Left ventricle myocardium inferior (tissue), 1 donor: Measurements from ENCODE around the gene GRIN2A. TPM values are rescaled to one million over a fixed set of nuclear protein-coding genes. Genes with fewer than 3 reads are reported as not detected.

Experiments
- DNase-seq: peaks from one replicate; pipeline ENCODE4 v3.0.0-alpha.2; 2020
- H3K27ac ChIP-seq: fragments of 200-600 bp; replicated peaks from 2 replicates; pipeline ENCODE4 v1.8.0; 2021
- H3K27me3 ChIP-seq: fragments of 200-600 bp; 2 replicates; pipeline ENCODE4 v1.8.0; 2021; ENCODE audit warnings: low read depth
- H3K36me3 ChIP-seq: fragments of 200-600 bp; 2 replicates; pipeline ENCODE4 v1.8.0; 2021
- H3K4me1 ChIP-seq: fragments of 200-600 bp; 2 replicates; pipeline ENCODE4 v1.8.0; 2021
- H3K4me3 ChIP-seq: fragments of 200-600 bp; 2 replicates; pipeline ENCODE4 v1.8.0; 2021; ENCODE audit warnings: mild to moderate bottlenecking, moderate library complexity
- H3K9me3 ChIP-seq: fragments of 200-600 bp; replicated peaks from 2 replicates; pipeline ENCODE4 v1.8.0; 2021
- intact Hi-C: fragments of 100-400 bp; cut with micrococcal nuclease; formaldehyde crosslinking; loops from one replicate; pipeline ENCODE4 v1.11.0; 2022
- total RNA-seq: library from RNA; stranded (reverse); fragmentation: NEBNext Ultra II Directional; extraction: Animal tissue kit (Norgen Biotek cat#: 25700); gene quantifications from one replicate; pipeline ENCODE4 v1.2.1, GENCODE V29; 2021
- TF ChIP-seq, protein P1 (sequence below): fragments of 200-600 bp; IDR thresholded peaks from 2 replicates; pipeline ENCODE4 v1.8.0; 2021; ENCODE audit warnings: antibody characterized with exemption, mild to moderate bottlenecking, borderline replicate concordance
- donor health status: DM: no; HTN: yes; CAD: no; lungs with severe emphysema.

GRIN2A gene
- total RNA-seq, 1 donor from 2014 or later, result 2.4 TPM

- no peaks in the 10 kb centered on the region for H3K4me1 ChIP-seq
- no peak overlapping the region for H3K4me3 ChIP-seq
- no peak overlapping the region for H3K27ac ChIP-seq
- no peaks in the 10 kb centered on the region for H3K36me3 ChIP-seq
- peaks cover 5% of the 10 kb centered on the region for H3K27me3 ChIP-seq
- no peak for DNase-seq
- TF ChIP-seq, protein P1, sequence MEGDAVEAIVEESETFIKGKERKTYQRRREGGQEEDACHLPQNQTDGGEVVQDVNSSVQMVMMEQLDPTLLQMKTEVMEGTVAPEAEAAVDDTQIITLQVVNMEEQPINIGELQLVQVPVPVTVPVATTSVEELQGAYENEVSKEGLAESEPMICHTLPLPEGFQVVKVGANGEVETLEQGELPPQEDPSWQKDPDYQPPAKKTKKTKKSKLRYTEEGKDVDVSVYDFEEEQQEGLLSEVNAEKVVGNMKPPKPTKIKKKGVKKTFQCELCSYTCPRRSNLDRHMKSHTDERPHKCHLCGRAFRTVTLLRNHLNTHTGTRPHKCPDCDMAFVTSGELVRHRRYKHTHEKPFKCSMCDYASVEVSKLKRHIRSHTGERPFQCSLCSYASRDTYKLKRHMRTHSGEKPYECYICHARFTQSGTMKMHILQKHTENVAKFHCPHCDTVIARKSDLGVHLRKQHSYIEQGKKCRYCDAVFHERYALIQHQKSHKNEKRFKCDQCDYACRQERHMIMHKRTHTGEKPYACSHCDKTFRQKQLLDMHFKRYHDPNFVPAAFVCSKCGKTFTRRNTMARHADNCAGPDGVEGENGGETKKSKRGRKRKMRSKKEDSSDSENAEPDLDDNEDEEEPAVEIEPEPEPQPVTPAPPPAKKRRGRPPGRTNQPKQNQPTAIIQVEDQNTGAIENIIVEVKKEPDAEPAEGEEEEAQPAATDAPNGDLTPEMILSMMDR, result no peak
- intact Hi-C loops, result no loop called here
- H3K9me3 ChIP-seq, result no peaks in the 10 kb centered on the region
Observed at GRCh38 chr16:9723136-9723535, 459.1 kb downstream of the GRIN2A start.

DNA sequence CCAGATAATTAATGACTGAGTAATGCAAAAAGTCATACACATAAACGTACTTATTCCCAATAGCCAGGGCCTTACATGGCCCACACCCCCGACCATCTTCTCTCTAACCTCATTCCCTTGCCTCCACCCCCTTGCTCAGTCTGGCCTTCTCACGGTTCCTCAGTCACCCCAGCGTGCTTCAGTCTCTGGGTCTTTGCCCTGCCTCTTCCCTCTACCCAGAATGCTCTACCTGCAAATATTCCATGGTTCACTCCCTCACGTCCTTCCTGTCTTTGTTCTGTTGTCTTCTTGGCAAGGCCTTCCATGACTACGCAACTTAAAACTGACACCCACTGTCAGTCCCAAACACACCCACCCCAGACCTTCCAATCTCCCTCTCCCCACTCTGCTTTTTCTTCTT lies 468.3 kb downstream of the GRIN2A start:
- no peak overlapping the region for H3K27ac ChIP-seq
- no peak overlapping the region for H3K4me3 ChIP-seq
- no peaks in the 10 kb centered on the region for H3K36me3 ChIP-seq
- H3K9me3 ChIP-seq, result no peaks in the 10 kb centered on the region
- no peaks in the 10 kb centered on the region for H3K4me1 ChIP-seq
- peaks cover under 1% of the 10 kb centered on the region for H3K27me3 ChIP-seq
- intact Hi-C loops, result no loop called here
- TF ChIP-seq, protein P1, result no peak
- DNase-seq, result no peak

- Histone ChIP-seq H3K36me3 (no peaks in the 10 kb centered on the region), H3K4me1 (no peaks in the 10 kb centered on the region), H3K27ac (no peak overlapping the region), H3K9me3 (no peaks in the 10 kb centered on the region), H3K4me3 (no peak overlapping the region), H3K27me3 (peaks cover 8% of the 10 kb centered on the region)
- intact Hi-C loops, result no loop called here
- TF ChIP-seq, protein P1, result no peak
- no peak for DNase-seq
Observed at GRCh38 chr16:9713156-9713555, 469.1 kb downstream of the GRIN2A start.

- Histone ChIP-seq H3K27me3 (peaks cover 8% of the 10 kb centered on the region), H3K27ac (no peak overlapping the region), H3K4me3 (no peak overlapping the region), H3K36me3 (no peaks in the 10 kb centered on the region), H3K4me1 (no peaks in the 10 kb centered on the region), H3K9me3 (no peaks in the 10 kb centered on the region)
- intact Hi-C loops, result no loop called here
- no peak for DNase-seq
- TF ChIP-seq, protein P1, result no peak
Observed at GRCh38 chr16:9708972-9709620, 473.1 kb downstream of the GRIN2A start.

DNA sequence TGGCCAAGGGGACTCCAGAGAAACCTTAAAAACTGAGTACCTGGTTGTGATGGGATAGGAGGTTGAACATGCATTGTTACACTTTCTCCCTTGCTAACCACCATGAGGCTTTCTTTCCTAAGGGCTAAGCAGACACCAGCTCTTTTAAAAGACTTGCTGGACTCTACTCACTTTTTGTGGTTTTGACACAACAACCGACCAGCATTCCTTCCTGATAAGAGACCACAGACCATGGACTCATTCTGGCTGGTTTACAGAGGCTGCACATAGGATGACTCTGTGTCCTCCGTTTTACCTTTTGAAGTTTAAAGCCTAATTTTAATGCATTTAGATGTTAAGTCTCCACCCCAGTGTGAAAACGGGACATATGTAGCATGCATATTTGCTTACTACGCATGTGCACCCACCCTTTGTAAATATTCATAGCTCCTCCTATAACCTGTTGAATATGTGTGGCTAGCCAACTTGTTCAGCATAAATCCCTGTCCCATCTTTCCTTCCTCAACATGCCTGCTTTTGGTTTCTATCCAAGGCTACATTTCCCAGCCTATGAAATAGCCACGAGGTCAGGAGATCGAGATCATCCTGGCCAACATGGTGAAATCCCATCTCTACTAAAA lies 475.9 kb downstream of the GRIN2A start:
- Histone ChIP-seq H3K36me3 (no peaks in the 10 kb centered on the region), H3K27me3 (peaks cover 8% of the 10 kb centered on the region), H3K4me3 (no peak overlapping the region), H3K4me1 (no peaks in the 10 kb centered on the region), H3K9me3 (no peaks in the 10 kb centered on the region), H3K27ac (no peak overlapping the region)
- TF ChIP-seq, protein P1, result no peak
- DNase-seq, result no peak
- intact Hi-C loops, result no loop called here
